Natural killer cell (primary cell): ENCODE measurements around the gene ATXN7L3. TPM values are rescaled to one million over a fixed set of nuclear protein-coding genes. Genes with fewer than 3 reads are reported as not detected.

ENCODE experiments used
- ATAC-seq, 3 donors: fragments of 150-1000 bp in 2 of 3; fragments of 200-7000 bp in 1 of 3; cut with Tn5 transposase; 1 replicate in 1 of 3; 2 replicates in 2 of 3; pipeline ENCODE4 v1.10.0; 2021; ENCODE audit warnings: mild to moderate bottlenecking in 2 of 3, moderate library complexity in 2 of 3
- DNase-seq, 2 donors: peaks; one replicate each; pipeline versions ENCODE4 v3.0.0 to v3.0.0-alpha.2; 2013 to 2021; ENCODE audit warnings: mixed read lengths in 1 of 2
- H3K27ac ChIP-seq: one replicate; pipeline ENCODE4 v1.5.1; 2013; ENCODE audit warnings: mild to moderate bottlenecking, low read length
- H3K27me3 ChIP-seq: one replicate; pipeline ENCODE4 v1.6.1; 2013; ENCODE audit warnings: low read length; ENCODE audit not compliant: control insufficient read depth, insufficient read depth
- H3K36me3 ChIP-seq: one replicate; pipeline ENCODE4 v1.6.1; 2013; ENCODE audit warnings: low read length; ENCODE audit not compliant: control insufficient read depth, insufficient read depth
- H3K4me1 ChIP-seq: one replicate; pipeline ENCODE4 v1.6.1; 2013; ENCODE audit warnings: low read length; ENCODE audit not compliant: control insufficient read depth, insufficient read depth
- H3K4me3 ChIP-seq: one replicate; pipeline ENCODE4 v1.5.1; 2013; ENCODE audit warnings: low read length
- H3K9me3 ChIP-seq: one replicate; pipeline ENCODE4 v1.6.1; 2013; ENCODE audit warnings: low read length; ENCODE audit not compliant: control insufficient read depth, insufficient read depth
- H3K27ac Mint-ChIP-seq, 2 donors: one replicate each; pipeline ENCODE4 v1.8.0; 2022; ENCODE audit warnings: mild to moderate bottlenecking in 2 of 2, mixed read lengths in 2 of 2, moderate library complexity in 1 of 2
- H3K27me3 Mint-ChIP-seq, 2 donors: one replicate each; pipeline ENCODE4 v1.8.0; 2022; ENCODE audit warnings: low read depth in 2 of 2, mixed read lengths in 2 of 2
- H3K36me3 Mint-ChIP-seq: one replicate; pipeline ENCODE4 v1.8.0; 2022; ENCODE audit warnings: mixed read lengths
- H3K4me1 Mint-ChIP-seq, 2 donors: one replicate each; pipeline ENCODE4 v1.8.0; 2022; ENCODE audit warnings: mixed read lengths in 2 of 2
- H3K4me3 Mint-ChIP-seq: one replicate; pipeline ENCODE4 v1.8.0; 2022; ENCODE audit warnings: mild to moderate bottlenecking, moderate library complexity, mixed read lengths
- H3K9me3 Mint-ChIP-seq, 2 donors: one replicate each; pipeline ENCODE4 v1.8.0; 2022; ENCODE audit warnings: mixed read lengths in 2 of 2
- WGBS: methylation state at CpG from one replicate; pipeline ENCODE4 v1.1.7; 2013; ENCODE audit warnings: missing lambda C conversion rate; ENCODE audit not compliant: insufficient coverage; 5-methylcytosine and 5-hydroxymethylcytosine counted together
- intact Hi-C: fragments of 100-400 bp; cut with micrococcal nuclease; formaldehyde crosslinking; loops from one replicate; pipeline ENCODE4 v1.14.2; 2022
- total RNA-seq, 4 donors: library from RNA; stranded (reverse); fragments of 120-200 nt in 1 of 4; gene quantifications; one replicate each; pipeline versions ENCODE4 v1.2.3 to v1.2.4, GENCODE V29; 2013 to 2022
- TF ChIP-seq, protein P1 (sequence below): fragments of 200-600 bp; IDR thresholded peaks from one replicate; pipeline ENCODE4 v1.8.0; 2022; ENCODE audit warnings: antibody characterized with exemption

Gene ATXN7L3
- total RNA-seq, 3 donors from 2014 or later (not counting 1 experiment from before 2014, with no cell fraction given): 87.6 to 112 (median 109) TPM

GRCh38 chr17:44197980-44198720 is 1.5 kb downstream of the ATXN7L3 start:
- Histone ChIP-seq H3K4me3 (peak overlapping the region; percentile 65), H3K4me1 (peaks cover 24% of the 10 kb centered on the region), H3K9me3 (no peaks in the 10 kb centered on the region), H3K27me3 (no peaks in the 10 kb centered on the region), H3K27ac (peak overlapping the region; percentile 78), H3K36me3 (peaks cover 33% of the 10 kb centered on the region)
- no peaks in the 10 kb centered on the region for H3K36me3 Mint-ChIP-seq
- peak overlapping the region; percentile 56 to 84 for H3K27ac Mint-ChIP-seq
- intact Hi-C loops: no loop called here
- DNase-seq (peak in 1 of 2 donors; percentile 76), ATAC-seq (no peak)
- peaks cover 24 to 42% of the 10 kb centered on the region in 2 donors for H3K4me1 Mint-ChIP-seq
- peak overlapping the region; percentile 83 for H3K4me3 Mint-ChIP-seq
- WGBS: 55% methylated on average over 4 of the region's 11 CpGs
- TF ChIP-seq, protein P1, sequence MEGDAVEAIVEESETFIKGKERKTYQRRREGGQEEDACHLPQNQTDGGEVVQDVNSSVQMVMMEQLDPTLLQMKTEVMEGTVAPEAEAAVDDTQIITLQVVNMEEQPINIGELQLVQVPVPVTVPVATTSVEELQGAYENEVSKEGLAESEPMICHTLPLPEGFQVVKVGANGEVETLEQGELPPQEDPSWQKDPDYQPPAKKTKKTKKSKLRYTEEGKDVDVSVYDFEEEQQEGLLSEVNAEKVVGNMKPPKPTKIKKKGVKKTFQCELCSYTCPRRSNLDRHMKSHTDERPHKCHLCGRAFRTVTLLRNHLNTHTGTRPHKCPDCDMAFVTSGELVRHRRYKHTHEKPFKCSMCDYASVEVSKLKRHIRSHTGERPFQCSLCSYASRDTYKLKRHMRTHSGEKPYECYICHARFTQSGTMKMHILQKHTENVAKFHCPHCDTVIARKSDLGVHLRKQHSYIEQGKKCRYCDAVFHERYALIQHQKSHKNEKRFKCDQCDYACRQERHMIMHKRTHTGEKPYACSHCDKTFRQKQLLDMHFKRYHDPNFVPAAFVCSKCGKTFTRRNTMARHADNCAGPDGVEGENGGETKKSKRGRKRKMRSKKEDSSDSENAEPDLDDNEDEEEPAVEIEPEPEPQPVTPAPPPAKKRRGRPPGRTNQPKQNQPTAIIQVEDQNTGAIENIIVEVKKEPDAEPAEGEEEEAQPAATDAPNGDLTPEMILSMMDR: no peak
- no peaks in the 10 kb centered on the region for H3K9me3 Mint-ChIP-seq
- no peaks in the 10 kb centered on the region for H3K27me3 Mint-ChIP-seq

GRCh38 chr17:44197107-44197506 is 2.6 kb downstream of the ATXN7L3 start:
- WGBS: 98% methylated on average over 15 of the region's 15 CpGs
- H3K9me3 ChIP-seq: no peaks in the 10 kb centered on the region

DNA sequence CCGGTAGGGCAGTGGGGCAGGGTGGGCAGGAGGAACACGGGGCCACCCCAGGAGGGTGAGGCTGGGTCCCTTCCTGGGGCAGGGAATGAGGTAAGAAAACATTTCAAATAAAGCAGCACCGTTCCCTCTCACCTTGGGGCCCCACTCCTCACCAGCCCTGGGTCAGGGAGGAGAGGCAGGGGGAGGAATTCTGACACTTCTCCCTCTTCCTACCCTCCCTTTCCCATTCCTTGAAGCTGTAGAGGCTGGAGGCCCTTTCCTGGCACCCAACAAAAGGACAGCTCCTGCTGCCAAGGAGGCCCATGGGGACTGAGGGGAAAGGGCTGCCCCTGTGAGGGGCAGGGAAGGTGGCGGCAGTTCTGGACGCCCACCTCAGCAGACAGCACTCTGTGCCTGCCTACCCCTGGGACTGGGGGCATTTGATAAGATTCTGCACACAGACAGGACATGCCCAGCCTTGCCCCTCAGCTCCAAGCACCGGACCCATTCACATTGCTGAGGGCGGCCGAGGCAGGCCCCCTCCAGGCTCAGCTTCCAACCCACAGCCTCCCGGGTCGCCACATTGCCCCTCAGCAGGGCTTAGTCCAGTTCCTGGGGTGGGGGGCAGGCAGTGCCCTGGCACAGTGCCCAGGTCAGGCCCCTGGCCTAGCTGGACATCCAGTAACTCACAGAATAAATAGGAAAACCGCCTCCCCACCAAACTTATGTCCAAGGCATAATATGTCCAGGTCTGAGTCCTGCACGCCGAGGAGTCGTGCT is 6.2 kb downstream of the ATXN7L3 start:
- Histone ChIP-seq H3K4me3 (no peak overlapping the region), H3K4me1 (peaks cover 15% of the 10 kb centered on the region), H3K36me3 (peaks cover 46% of the 10 kb centered on the region), H3K27me3 (no peaks in the 10 kb centered on the region), H3K27ac (no peak overlapping the region), H3K9me3 (no peaks in the 10 kb centered on the region)
- Mint-ChIP-seq H3K9me3 (no peaks in the 10 kb centered on the region), H3K27ac (no peak overlapping the region), H3K36me3 (no peaks in the 10 kb centered on the region), H3K4me3 (no peak overlapping the region), H3K27me3 (no peaks in the 10 kb centered on the region), H3K4me1 (peaks cover 7 to 25% of the 10 kb centered on the region in 2 donors)
- no peak for DNase-seq
- intact Hi-C loops: no loop called here
- WGBS: 95% methylated on average over 14 of the region's 14 CpGs
- ATAC-seq: no peak
- TF ChIP-seq, protein P1: no peak

More at GRCh38 chr17:44197107-44197506, 2.6 kb downstream of the ATXN7L3 start:
- no peaks in the 10 kb centered on the region for H3K27me3 Mint-ChIP-seq
- DNase-seq: no peak
- Histone ChIP-seq H3K27ac (no peak overlapping the region), H3K27me3 (no peaks in the 10 kb centered on the region), H3K36me3 (peaks cover 33% of the 10 kb centered on the region), H3K4me1 (peaks cover 24% of the 10 kb centered on the region), H3K4me3 (no peak overlapping the region)
- H3K27ac Mint-ChIP-seq: peak overlapping the region; percentile 56 to 84
- TF ChIP-seq, protein P1: no peak
- no peak for ATAC-seq
- no peaks in the 10 kb centered on the region for H3K9me3 Mint-ChIP-seq
- H3K4me1 Mint-ChIP-seq: peaks cover 17 to 40% of the 10 kb centered on the region in 2 donors
- H3K4me3 Mint-ChIP-seq: no peak overlapping the region
- intact Hi-C loops: no loop called here
- no peaks in the 10 kb centered on the region for H3K36me3 Mint-ChIP-seq
